ENCODE measurements around the gene LOC101059915.

DNA sequence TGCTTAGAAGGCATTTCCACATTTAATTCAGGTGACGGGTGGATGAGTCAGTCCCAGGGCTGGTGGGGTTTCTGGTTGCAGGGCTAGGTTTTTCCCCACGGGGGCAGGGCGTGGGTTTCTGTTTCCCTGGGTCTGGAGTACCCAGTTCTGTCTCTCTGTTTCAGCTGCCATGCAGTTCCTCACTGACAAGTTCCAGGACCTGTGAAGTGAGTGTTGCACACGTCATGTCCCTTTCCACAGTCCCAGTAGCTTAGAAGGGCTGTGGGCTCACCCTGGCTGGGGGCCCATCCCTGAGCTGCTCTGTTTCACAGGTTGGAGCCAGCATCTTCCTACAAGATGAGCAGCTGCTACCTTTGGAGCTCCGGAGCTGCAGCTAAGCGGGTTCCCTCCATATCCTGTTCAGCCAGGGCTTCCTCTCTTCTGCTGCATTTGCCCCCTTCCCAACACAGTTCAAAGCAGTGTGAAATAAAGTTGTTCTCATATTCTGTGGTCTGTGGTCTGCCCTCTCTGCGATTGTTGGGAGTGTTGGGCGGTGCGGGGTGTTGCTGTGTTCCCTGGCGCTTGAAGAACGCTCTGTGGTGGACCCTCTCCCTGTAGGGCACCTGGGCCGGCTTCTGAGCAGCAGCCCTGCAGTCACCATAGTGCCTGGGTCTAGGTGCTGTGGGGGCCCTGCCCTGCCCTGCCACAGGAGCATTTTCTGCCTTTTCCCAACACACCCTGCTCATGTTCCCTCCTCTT, 3.9 kb downstream of the LOC101059915 start:
- TF ChIP-seq POLR2A (IDR thresholded peaks at IDR 0.05) (no peak), CTCF (IDR thresholded peaks at IDR 0.05 in 8 of 11, conservative IDR thresholded peaks at IDR 0.05 in 3 of 11) (no peak)

Data from spleen (tissue), 7 donors.